Lower lobe of right lung (tissue), 2 donors: ENCODE measurements around the gene ANKRD13D. TPM values are rescaled to one million over a fixed set of nuclear protein-coding genes. Genes with fewer than 3 reads are reported as not detected.

Experiments used
- ATAC-seq, 2 donors: fragments of 200-7000 bp; cut with Tn5 transposase; one replicate each; pipeline ENCODE4 v1.9.1; 2020 to 2022; ENCODE audit warnings: mild to moderate bottlenecking in 2 of 2, moderate library complexity in 2 of 2
- DNase-seq: peaks from one replicate; pipeline ENCODE4 v3.0.0-alpha.2; 2020
- H3K27ac ChIP-seq: fragments of 200-600 bp; one replicate; pipeline ENCODE4 v1.8.0; 2022
- H3K27me3 ChIP-seq: fragments of 200-600 bp; one replicate; pipeline ENCODE4 v1.8.0; 2022; ENCODE audit warnings: low read depth
- H3K36me3 ChIP-seq: fragments of 200-600 bp; one replicate; pipeline ENCODE4 v1.8.0; 2022; ENCODE audit warnings: mild to moderate bottlenecking
- H3K4me1 ChIP-seq: fragments of 200-600 bp; one replicate; pipeline ENCODE4 v1.8.0; 2022
- H3K4me3 ChIP-seq: fragments of 200-600 bp; one replicate; pipeline ENCODE4 v1.8.0; 2022; ENCODE audit warnings: mild to moderate bottlenecking
- H3K9me3 ChIP-seq: fragments of 200-600 bp; one replicate; pipeline ENCODE4 v1.8.0; 2022
- CTCF ChIP-seq: fragments of 200-600 bp; IDR thresholded peaks from one replicate; pipeline ENCODE4 v1.8.0; 2022; ENCODE audit warnings: antibody characterized with exemption, mild to moderate bottlenecking
- intact Hi-C: fragments of 100-400 bp; cut with DNase I; formaldehyde crosslinking; loops from one replicate; pipeline ENCODE4 v1.11.0; 2022
- total RNA-seq: library from RNA; stranded (reverse); fragmentation: NEBNext Ultra II Directional; extraction: Animal tissue kit (Norgen Biotek cat#: 25700); gene quantifications from one replicate; pipeline ENCODE4 v1.2.1, GENCODE V29; 2021
- donor health status: DM: no; HTN: yes; CAD: no; lungs with severe emphysema.

ANKRD13D gene
- total RNA-seq, 1 donor from 2014 or later, result 66.9 TPM

DNA sequence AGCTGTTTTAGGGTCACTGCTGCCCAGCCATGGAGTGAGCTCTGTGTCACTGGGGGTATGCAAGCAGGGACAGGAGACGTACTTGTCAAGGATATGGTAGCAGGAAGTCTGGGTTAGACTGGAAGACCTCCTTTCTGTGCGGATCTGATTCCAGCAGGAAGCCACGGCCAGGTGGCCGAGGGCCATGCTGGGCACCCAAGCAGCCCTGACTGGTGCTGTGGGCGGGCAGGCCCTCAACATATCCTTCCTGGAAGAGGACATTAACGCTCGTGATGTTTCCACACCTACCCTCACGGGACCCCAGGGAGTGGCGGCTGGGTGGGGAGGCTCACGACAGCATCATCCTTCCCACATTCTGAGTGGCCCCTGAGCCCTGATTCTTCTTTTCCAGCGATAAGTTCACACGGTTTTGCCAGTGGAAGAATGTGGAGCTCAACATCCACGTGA is 8.7 kb upstream of the ANKRD13D start:
- H3K36me3 ChIP-seq, result peaks cover 72% of the 10 kb centered on the region
- no peak for ATAC-seq

GRCh38 chr11:67280788-67281551 is 8.1 kb upstream of the ANKRD13D start:
- Histone ChIP-seq H3K9me3 (no peaks in the 10 kb centered on the region), H3K4me1 (peaks cover 92% of the 10 kb centered on the region), H3K27me3 (no peaks in the 10 kb centered on the region), H3K36me3 (peaks cover 78% of the 10 kb centered on the region), H3K27ac (peak overlapping the region; percentile 93), H3K4me3 (no peak overlapping the region)
- DNase-seq (peak; percentile 49), ATAC-seq (no peak)
- TF ChIP-seq CTCF, result no peak
- intact Hi-C loops, result no loop called here

More for the DNA sequence above, 8.7 kb upstream of the ANKRD13D start:
- H3K9me3 ChIP-seq, result no peaks in the 10 kb centered on the region
- TF ChIP-seq CTCF, result no peak
- DNase-seq, result peak; percentile 40
- H3K27ac ChIP-seq, result peak overlapping the region; percentile 93
- no peaks in the 10 kb centered on the region for H3K27me3 ChIP-seq
- H3K4me1 ChIP-seq, result peaks cover 92% of the 10 kb centered on the region
- intact Hi-C loops, result no loop called here
- no peak overlapping the region for H3K4me3 ChIP-seq

DNA sequence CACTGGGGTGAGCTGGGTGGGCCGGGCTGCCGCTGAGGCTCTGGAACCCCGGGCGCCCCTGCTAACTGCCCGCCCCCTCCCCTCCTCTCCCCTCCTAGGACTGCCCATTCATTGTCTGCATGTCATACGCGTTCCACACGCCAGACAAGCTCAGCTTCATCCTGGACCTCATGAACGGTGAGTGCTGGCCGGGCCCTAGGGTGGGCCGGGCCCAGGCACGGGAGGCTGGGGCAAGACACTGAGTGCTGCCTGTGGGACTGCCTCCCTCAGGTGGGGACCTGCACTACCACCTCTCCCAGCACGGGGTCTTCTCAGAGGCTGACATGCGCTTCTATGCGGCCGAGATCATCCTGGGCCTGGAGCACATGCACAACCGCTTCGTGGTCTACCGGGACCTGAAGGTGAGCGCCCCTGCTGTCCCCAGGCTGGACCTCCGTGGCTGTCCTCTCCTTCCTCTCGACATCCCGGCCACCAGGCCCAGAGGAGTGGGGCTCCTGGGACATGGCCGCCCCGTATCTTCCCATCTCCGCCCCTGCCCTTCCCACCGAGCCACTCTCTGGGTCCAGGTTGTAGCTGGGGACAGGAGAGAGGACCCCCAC is 7.5 kb upstream of the ANKRD13D start:
- peak; percentile 41 for DNase-seq
- Histone ChIP-seq H3K4me1 (peaks cover 92% of the 10 kb centered on the region), H3K4me3 (no peak overlapping the region), H3K27ac (peak overlapping the region; percentile 99), H3K9me3 (no peaks in the 10 kb centered on the region), H3K27me3 (no peaks in the 10 kb centered on the region), H3K36me3 (peaks cover 85% of the 10 kb centered on the region)
- ATAC-seq, result no peak
- no peak for TF ChIP-seq CTCF
- intact Hi-C loops, result no loop called here

GRCh38 chr11:67282155-67282875 is 6.8 kb upstream of the ANKRD13D start:
- H3K36me3 ChIP-seq, result peaks cover 92% of the 10 kb centered on the region
- H3K27me3 ChIP-seq, result no peaks in the 10 kb centered on the region
- intact Hi-C loops, result no loop called here
- H3K27ac ChIP-seq, result peak overlapping the region; percentile 99
- H3K4me3 ChIP-seq, result no peak overlapping the region
- no peak for TF ChIP-seq CTCF
- peak; percentile 30 for DNase-seq
- ATAC-seq, result no peak
- peaks cover 92% of the 10 kb centered on the region for H3K4me1 ChIP-seq
- H3K9me3 ChIP-seq, result no peaks in the 10 kb centered on the region

GRCh38 chr11:67282876-67283371 is 6.2 kb upstream of the ANKRD13D start:
- DNase-seq (peak; percentile 48), ATAC-seq (no peak)
- H3K27ac ChIP-seq, result peak overlapping the region; percentile 99
- H3K4me1 ChIP-seq, result peaks cover 92% of the 10 kb centered on the region
- no peaks in the 10 kb centered on the region for H3K27me3 ChIP-seq
- intact Hi-C loops, result no loop called here
- no peak overlapping the region for H3K4me3 ChIP-seq
- TF ChIP-seq CTCF, result no peak
- peaks cover 92% of the 10 kb centered on the region for H3K36me3 ChIP-seq
- H3K9me3 ChIP-seq, result no peaks in the 10 kb centered on the region
